Prostate gland (tissue), 2 donors: ENCODE results near the gene GPR55.

ENCODE experiments used
- CTCF ChIP-seq, 4 experiments: fragments of 200-600 bp in 2 of 4; fragments of 450-650 bp in 2 of 4; sonication (generic) in 2 of 4; IDR thresholded peaks; 1 replicate in 3 of 4; 2 replicates in 1 of 4; pipeline ENCODE4 v1.5.1; 2016 to 2019; ENCODE audit warnings: antibody characterized with exemption in 4 of 4, mild to moderate bottlenecking in 2 of 4, moderate library complexity in 2 of 4
- POLR2A ChIP-seq: fragments of 450-650 bp; IDR thresholded peaks from one replicate; pipeline ENCODE4 v1.6.1; 2016; ENCODE audit warnings: antibody characterized with exemption, mild to moderate bottlenecking

- TF ChIP-seq POLR2A = no peak
- no peak for TF ChIP-seq CTCF (IDR thresholded peaks at IDR 0.05)
Measured at GRCh38 chr2:230879891-230880290, 45.2 kb downstream of the GPR55 start.
